Motor neuron (in vitro differentiated cells): Measurements from ENCODE around the gene ARHGEF25. TPM values are rescaled to one million over a fixed set of nuclear protein-coding genes. Genes with fewer than 3 reads are reported as not detected.
A peak's percentile ranks its signal among the peaks of the same experiment; 100 is the strongest.
"Not testable (repeated sequence)": the region's sequence is repeated elsewhere in the genome, so short reads cannot be mapped to it uniquely, and the experiment has no call there.

Experiments
- ATAC-seq, 8 experiments: fragments of 200-7000 bp; cut with Tn5 transposase; replicated peaks in 6 of 8; 2 replicates each; pipeline ENCODE4 v1.8.0; 2021; ENCODE audit warnings: mild to moderate bottlenecking in 8 of 8, moderate library complexity in 8 of 8
- H3K27ac ChIP-seq, 2 donors: fragments of 250-450 bp; sonication (Bioruptor Pico); 2 replicates each; pipeline ENCODE4 v1.9.0; 2021; ENCODE audit warnings: antibody characterized with exemption in 2 of 2, mild to moderate bottlenecking in 2 of 2, moderate library complexity in 1 of 2
- H3K4me1 ChIP-seq, 2 donors: fragments of 250-450 bp; sonication (Bioruptor Pico); replicated peaks in 1 of 2; 2 replicates each; pipeline ENCODE4 v1.6.1; 2021; ENCODE audit warnings: antibody characterized with exemption in 2 of 2, mild to moderate bottlenecking in 2 of 2, moderate library complexity in 1 of 2
- H3K4me3 ChIP-seq, 5 donors: fragments of 250-450 bp; sonication (Bioruptor Pico); 2 replicates each; pipeline ENCODE4 v1.9.0; 2021; ENCODE audit warnings: antibody characterized with exemption in 5 of 5, mild to moderate bottlenecking in 5 of 5, moderate library complexity in 4 of 5
- WGBS, 10 experiments: fragments of 450-650 bp; shearing (Covaris generic); methylation state at CpG; one replicate each; pipeline ENCODE4 v1.0.0; 2022; 5-methylcytosine and 5-hydroxymethylcytosine counted together
- in situ Hi-C, 9 experiments: fragments of 400-800 bp; cut with MboI; loops; one replicate each; pipeline ENCODE4 v1.15.0; 2021; ENCODE audit warnings: low sequenced_read_pairs in 9 of 9, low pct_unique_long_range_greater_than_20kb in 2 of 9; ENCODE audit not compliant: unreplicated experiment in 9 of 9
- total RNA-seq, 8 experiments: library from RNA; unstranded; fragments of 300-600 nt; gene quantifications; 2 replicates each; pipeline versions ENCODE4 v1.2.3 to v1.2.4, GENCODE V29; 2022

The ARHGEF25 gene
- total RNA-seq, 8 experiments from 2014 or later: 16.1 to 28.5 (median 17.9) TPM

- in situ Hi-C loops: loop anchor here in 1 of 9 experiments (10.0 kb wide), 1 partner anchor 63 kb away; the partner anchor contains the start of gene OS9
- peaks cover 10 to 14% of the 10 kb centered on the region in 2 donors for H3K4me1 ChIP-seq
- WGBS, 10 experiments: 0% methylated on average over 1 to 6 of the region's 26 CpGs; no CpG with 5 or more reads in 8 of the 10 experiments
- peak in 2 of 8 experiments; percentile 3 to 7 for ATAC-seq
- H3K4me3 ChIP-seq: peak overlapping the region; percentile 48 to 83 (median 74)
- H3K27ac ChIP-seq: peak overlapping the region; percentile 69 to 83
Measured at GRCh38 chr12:57631566-57632072, 20.4 kb downstream of the ARHGEF25 start.

- 0 to 20% methylated on average over 1 to 2 of the region's 67 CpGs; no CpG with 5 or more reads in 8 of the 10 experiments for WGBS, 10 experiments
- ATAC-seq: peak; percentile 28 to 73 (median 68)
- in situ Hi-C loops: loop anchor here in 1 of 9 experiments (10.0 kb wide), 1 partner anchor 62 kb away; the partner anchor contains the start of gene OS9
- H3K4me1 ChIP-seq: peaks cover 10 to 14% of the 10 kb centered on the region in 2 donors
- H3K4me3 ChIP-seq: peak overlapping the region; percentile 48 to 83 (median 74)
- H3K27ac ChIP-seq: peak overlapping the region; percentile 69 to 83
Measured at GRCh38 chr12:57632073-57632957, 21.1 kb downstream of the ARHGEF25 start.

GRCh38 chr12:57632958-57633840 is 22.0 kb downstream of the ARHGEF25 start, which contains the start of gene B4GALNT1:
Gene B4GALNT1, minus strand, starts transcription at chr12:57633201. Its CDS starts 1,069 bp downstream, at chr12:57632132.
- WGBS, 10 experiments: 2 to 80% (median 14%) methylated on average over 1 to 16 of the region's 58 CpGs; no CpG with 5 or more reads in 1 of the 10 experiments
- in situ Hi-C loops: loop anchor here in 1 of 9 experiments (10.0 kb wide), 1 partner anchor 62 kb away; the partner anchor contains the start of gene OS9
- Histone ChIP-seq H3K27ac (peak within 1 kb of the TSS; percentile 69 to 83), H3K4me3 (peak within 1 kb of the TSS; percentile 48 to 83 (median 74)), H3K4me1 (peaks cover 10 to 14% of the 10 kb centered on the region in 2 donors)
- peak; percentile 79 to 91 (median 82) for ATAC-seq

- not testable (repeated sequence) for ATAC-seq, H3K4me1 ChIP-seq, H3K27ac ChIP-seq, H3K4me3 ChIP-seq
- in situ Hi-C loops: loop anchor here in 1 of 9 experiments (10.0 kb wide), 1 partner anchor 58 kb away; the partner anchor contains the start of gene OS9
- 60 to 100% (median 84%) methylated on average over 3 to 9 of the region's 9 CpGs for WGBS, 10 experiments
Measured at GRCh38 chr12:57636731-57637130, 25.5 kb downstream of the ARHGEF25 start.

GRCh38 chr12:57637364-57637763 is 26.1 kb downstream of the ARHGEF25 start:
- peaks cover 0 to 5% of the 10 kb centered on the region in 2 donors for H3K4me1 ChIP-seq
- H3K27ac ChIP-seq: no peak overlapping the region
- WGBS, 10 experiments: 20 to 100% (median 69%) methylated on average over 1 to 3 of the region's 3 CpGs
- no peak for ATAC-seq
- no peak overlapping the region for H3K4me3 ChIP-seq
- in situ Hi-C loops: loop anchor here in 1 of 9 experiments (10.0 kb wide), 1 partner anchor 57 kb away; the partner anchor contains the start of gene OS9

GRCh38 chr12:57638096-57638495 is 26.9 kb downstream of the ARHGEF25 start:
- Histone ChIP-seq H3K4me1 (peaks cover 0 to 5% of the 10 kb centered on the region in 2 donors), H3K4me3 (no peak overlapping the region), H3K27ac (no peak overlapping the region)
- in situ Hi-C loops: loop anchor here in 1 of 9 experiments (10.0 kb wide), 1 partner anchor 57 kb away; the partner anchor contains the start of gene OS9
- ATAC-seq: no peak
- WGBS, 10 experiments: 0 to 83% (median 60%) methylated on average over 1 to 2 of the region's 3 CpGs; no CpG with 5 or more reads in 5 of the 10 experiments

GRCh38 chr12:57640175-57641042 is 29.2 kb downstream of the ARHGEF25 start:
- Histone ChIP-seq H3K27ac (no peak overlapping the region), H3K4me1 (no peaks in the 10 kb centered on the region), H3K4me3 (no peak overlapping the region)
- WGBS, 10 experiments: 0 to 80% (median 58%) methylated on average over 1 to 7 of the region's 7 CpGs
- in situ Hi-C loops: no loop called here
- ATAC-seq: no peak

- H3K4me1 ChIP-seq: no peaks in the 10 kb centered on the region
- ATAC-seq: no peak
- H3K4me3 ChIP-seq: no peak overlapping the region
- H3K27ac ChIP-seq: no peak overlapping the region
- 0 to 65% (median 43%) methylated on average over 1 to 4 of the region's 5 CpGs; no CpG with 5 or more reads in 1 of the 10 experiments for WGBS, 10 experiments
- in situ Hi-C loops: no loop called here
Measured at GRCh38 chr12:57641699-57642442, 30.6 kb downstream of the ARHGEF25 start.

GRCh38 chr12:57645990-57646658 is 34.9 kb downstream of the ARHGEF25 start:
- H3K4me3 ChIP-seq, H3K4me1 ChIP-seq, H3K27ac ChIP-seq, ATAC-seq, in situ Hi-C loops: not testable (repeated sequence)
- WGBS, 10 experiments: 9 to 53% (median 38%) methylated on average over 2 to 8 of the region's 13 CpGs; no CpG with 5 or more reads in 1 of the 10 experiments

- H3K27ac ChIP-seq, in situ Hi-C loops, ATAC-seq, H3K4me3 ChIP-seq, H3K4me1 ChIP-seq: not testable (repeated sequence)
- no CpG with 5 or more reads among the region's 15 CpGs for WGBS, 10 experiments
Measured at GRCh38 chr12:57646659-57647049, 35.4 kb downstream of the ARHGEF25 start.

- H3K4me3 ChIP-seq: no peak overlapping the region
- H3K27ac ChIP-seq: no peak overlapping the region
- H3K4me1 ChIP-seq: no peaks in the 10 kb centered on the region
- ATAC-seq: no peak
- in situ Hi-C loops: no loop called here
- 11 to 66% (median 36%) methylated on average over 2 to 3 of the region's 3 CpGs for WGBS, 10 experiments
Measured at GRCh38 chr12:57654042-57654441, 42.8 kb downstream of the ARHGEF25 start.
